Measurements from ENCODE around the gene DOCK2.

DOCK2 gene

GRCh38 chr5:169956126-169956525 lies 319.1 kb downstream of the DOCK2 start:
- DNase-seq, result no peak

- no peak for DNase-seq
Measured at GRCh38 chr5:169956756-169957155, 319.7 kb downstream of the DOCK2 start.

- no peak for DNase-seq
Measured at GRCh38 chr5:169958278-169958677, 321.2 kb downstream of the DOCK2 start.

GRCh38 chr5:169960659-169961058 lies 323.6 kb downstream of the DOCK2 start:
- no peak for DNase-seq

GRCh38 chr5:169964246-169964645 lies 327.2 kb downstream of the DOCK2 start:
- DNase-seq, result no peak

- DNase-seq, result no peak
Measured at GRCh38 chr5:169970339-169970738, 333.3 kb downstream of the DOCK2 start.

GRCh38 chr5:169970911-169971765 lies 334.1 kb downstream of the DOCK2 start:
- DNase-seq, result no peak

- DNase-seq, result no peak
Measured at GRCh38 chr5:169971780-169972179, 334.7 kb downstream of the DOCK2 start.

- no peak for DNase-seq
Measured at GRCh38 chr5:169973056-169973455, 336.0 kb downstream of the DOCK2 start.

GRCh38 chr5:169974121-169974770 lies 337.2 kb downstream of the DOCK2 start:
- no peak for DNase-seq

GRCh38 chr5:169978714-169979113 lies 341.6 kb downstream of the DOCK2 start:
- no peak for DNase-seq

GRCh38 chr5:169979871-169980270 lies 342.8 kb downstream of the DOCK2 start:
- no peak for DNase-seq

- DNase-seq, result no peak
Measured at GRCh38 chr5:169980418-169981053, 343.5 kb downstream of the DOCK2 start, which contains the start of gene INSYN2B. Gene INSYN2B, minus strand, starts transcription at chr5:169980495. Its CDS starts 96,597 bp downstream, at chr5:169883898.

GRCh38 chr5:169988206-169988605 lies 351.1 kb downstream of the DOCK2 start:
- no peak for DNase-seq

- DNase-seq, result no peak
Measured at GRCh38 chr5:169988947-169989346, 351.9 kb downstream of the DOCK2 start.

- no peak for DNase-seq
Measured at GRCh38 chr5:169989365-169989764, 352.3 kb downstream of the DOCK2 start.

GRCh38 chr5:169991115-169991869 lies 354.2 kb downstream of the DOCK2 start:
- no peak for DNase-seq

GRCh38 chr5:169992789-169993484 lies 355.9 kb downstream of the DOCK2 start:
- DNase-seq, result no peak

- DNase-seq, result no peak
Measured at GRCh38 chr5:169993485-169993790, 356.4 kb downstream of the DOCK2 start.

- no peak for DNase-seq
Measured at GRCh38 chr5:169997798-169998197, 360.7 kb downstream of the DOCK2 start.

- DNase-seq, result no peak
Measured at GRCh38 chr5:169999621-170000020, 362.5 kb downstream of the DOCK2 start.

GRCh38 chr5:170000155-170000554 lies 363.1 kb downstream of the DOCK2 start:
- no peak for DNase-seq

GRCh38 chr5:170006021-170006420 lies 368.9 kb downstream of the DOCK2 start:
- DNase-seq, result no peak

Measured in activated T-cell treated with anti-CD3 and anti-CD28 coated beads, Interleukin-2, amount 50 U/mL, for 1 hour (primary cell).